ENCODE results near the gene SUSD5. TPM values are rescaled to one million over a fixed set of nuclear protein-coding genes. Genes with fewer than 3 reads are reported as not detected.
A peak's percentile ranks its signal among the peaks of the same experiment; 100 is the strongest.
"Not testable (repeated sequence)": the region's sequence is repeated elsewhere in the genome, so short reads cannot be mapped to it uniquely, and the experiment has no call there.

The SUSD5 gene
- total and polyA plus RNA-seq, 2 of the 13 experiments (the other 11 are each of a cell fraction or from before 2014, with no cell fraction given), result not detected

- peak; percentile 15; the same call in 2 of the 3 replicates for ATAC-seq
- TSS peak; percentile 79 for BruUV-seq (replicated peaks)
- H4K20me1 ChIP-seq (ENCODE audit: insufficient read depth, low read length); POLR2A ChIA-PET; H3K4me3 ChIP-seq (replicated peaks in 1 of 3; ENCODE audit: insufficient read depth in 1 of 3, low read depth in 2 of 3, low read length in 3 of 3); H3K9me3 ChIP-seq (ENCODE audit: low read length); FAIRE-seq; H3K9ac ChIP-seq (ENCODE audit: insufficient read depth, low read depth, low read length); H3K79me2 ChIP-seq (ENCODE audit: insufficient read depth, low read length); CTCF ChIA-PET (ENCODE audit: low intra/inter-chr PET ratio, low total read pairs); H3K27me3 ChIP-seq (ENCODE audit: control insufficient read depth in 1 of 2, insufficient read depth in 2 of 2, low read length in 2 of 2); H3K36me3 ChIP-seq (replicated peaks in 1 of 2; ENCODE audit: control insufficient read depth in 1 of 2, insufficient read depth in 2 of 2, low read length in 2 of 2); in situ Hi-C loops (cut with HindIII; ENCODE audit: extremely low pct_ligation_motif_present, low pct_unique_long_range_greater_than_20kb); DNase-seq (ENCODE audit: low spot score); TF ChIP-seq USF2 (IDR thresholded peaks at IDR 0.05; ENCODE audit: low read depth, low read length): not testable (repeated sequence)
- 0 out of 2 replicates have a peak, but pooled peaks have one; percentile 0 for TF ChIP-seq ZNF224 (CRISPR knock-in tag; IDR thresholded peaks at IDR 0.05)
- TF ChIP-seq TBX2 (CRISPR knock-in tag; IDR thresholded peaks at IDR 0.05; ENCODE audit: borderline replicate concordance), result 0 out of 2 replicates have a peak, but pooled peaks have one; percentile 3
- 0 out of 2 replicates have a peak, but pooled peaks have one; percentile 3 for TF ChIP-seq USF2 (CRISPR knock-in tag; IDR thresholded peaks at IDR 0.05; ENCODE audit: borderline replicate concordance)
- TF ChIP-seq FOXA3 (CRISPR knock-in tag; IDR thresholded peaks at IDR 0.05), result 0 out of 2 replicates have a peak, but pooled peaks have one; percentile 0
- peak; percentile 90 for TF ChIP-seq PRDM10 (CRISPR knock-in tag; IDR thresholded peaks at IDR 0.05; ENCODE audit: low read depth)
- peak overlapping the region; percentile 76 for H2AFZ ChIP-seq (ENCODE audit: low read length)
- H3K27ac ChIP-seq (ENCODE audit: extremely low read length, insufficient read depth, low read length), result peak overlapping the region; percentile 16
- 97% methylated on average over 1 of the region's 1 CpG for WGBS (ENCODE audit: low lambda C conversion rate)
- H3K4me1 ChIP-seq (ENCODE audit: insufficient read depth, low read length), result peaks cover 34% of the 10 kb centered on the region
- intact Hi-C loops (cut with micrococcal nuclease; ENCODE audit: unreplicated experiment), result loop anchor here (10.0 kb wide), 1 partner anchor 93 kb away; the partner anchor contains the start of gene FBXL2
- peak overlapping the region; percentile 39 for H3K4me2 ChIP-seq (ENCODE audit: low read depth, low read length)
Measured at GRCh38 chr3:33181641-33182040, 37.0 kb downstream of the SUSD5 start.
